Inferior parietal cortex (tissue), 1 donor: ENCODE data around the gene GALE.

Source experiments
- DNase-seq: peaks from one replicate; pipeline ENCODE4 v3.0.0-alpha.2; 2016; ENCODE audit errors: extremely low spot score

Gene GALE

DNA sequence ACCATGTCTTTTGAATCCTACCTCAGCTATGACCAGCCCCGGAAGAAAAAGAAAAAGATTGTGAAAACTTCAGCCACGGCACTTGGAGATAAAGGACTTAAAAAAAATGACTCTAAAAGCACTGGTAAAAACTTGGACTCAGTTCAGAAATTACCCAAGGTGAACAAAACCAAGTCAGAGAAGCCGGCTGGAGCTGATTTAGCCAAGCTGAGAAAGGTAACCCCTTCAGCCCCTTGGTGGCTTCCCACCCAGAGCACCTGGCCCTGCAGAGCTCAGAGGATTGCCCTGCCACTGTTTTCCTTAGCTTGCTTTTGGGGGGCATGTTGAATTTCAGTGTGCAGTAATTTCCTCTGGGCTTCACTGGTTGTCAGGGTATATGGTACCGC is 48.7 kb downstream of the GALE start:
- no peak for DNase-seq

DNA sequence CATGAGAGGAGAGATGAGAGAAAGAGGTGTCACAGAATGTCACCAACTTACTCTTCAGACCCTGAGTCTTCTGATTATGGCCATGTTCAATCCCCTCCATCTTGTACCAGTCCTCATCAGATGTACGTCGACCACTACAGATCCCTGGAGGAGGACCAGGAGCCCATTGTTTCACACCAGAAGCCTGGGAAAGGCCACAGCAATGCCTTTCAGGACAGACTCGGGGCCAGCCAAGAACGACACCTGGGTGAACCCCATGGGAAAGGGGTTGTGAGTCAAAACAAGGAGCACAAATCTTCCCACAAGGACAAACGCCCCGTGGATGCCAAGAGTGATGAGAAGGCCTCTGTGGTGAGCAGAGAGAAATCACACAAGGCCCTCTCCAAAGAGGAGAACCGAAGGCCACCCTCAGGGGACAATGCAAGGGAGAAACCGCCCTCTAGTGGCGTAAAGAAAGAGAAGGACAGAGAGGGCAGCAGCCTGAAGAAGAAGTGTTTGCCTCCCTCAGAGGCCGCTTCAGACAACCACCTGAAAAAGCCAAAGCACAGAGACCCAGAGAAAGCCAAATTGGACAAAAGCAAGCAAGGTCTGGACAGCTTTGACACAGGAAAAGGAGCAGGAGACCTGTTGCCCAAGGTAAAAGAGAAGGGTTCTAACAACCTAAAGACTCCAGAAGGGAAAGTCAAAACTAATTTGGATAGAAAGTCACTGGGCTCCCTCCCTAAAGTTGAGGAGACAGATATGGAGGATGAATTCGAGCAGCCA is 49.3 kb downstream of the GALE start:
- no peak for DNase-seq

DNA sequence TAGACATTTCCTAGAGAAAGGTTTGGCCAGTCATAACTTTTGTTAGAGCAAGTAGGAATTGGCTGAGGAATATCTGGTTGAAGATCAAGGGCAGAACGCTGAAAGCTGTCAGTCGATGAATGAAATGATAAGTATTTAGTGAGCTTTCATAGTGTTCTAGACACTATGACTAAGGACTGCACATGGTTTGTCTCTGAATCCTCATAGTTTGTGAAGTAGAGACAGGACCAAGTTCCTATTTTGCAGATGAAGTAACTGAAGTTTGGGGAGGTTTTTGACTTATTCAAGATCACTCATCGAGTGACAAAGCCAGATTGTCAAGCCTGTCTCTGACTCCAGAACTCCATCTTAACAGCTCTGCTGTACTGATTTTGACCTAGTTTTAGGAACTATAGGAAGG is 52.5 kb downstream of the GALE start:
- no peak for DNase-seq
